Stimulated activated CD4-positive, alpha-beta T cell treated with anti-CD3 and anti-CD28 coated beads, Interleukin-15, amount 100 ng/mL, for 24 hours (primary cell): Measurements from ENCODE around the gene SYT5.
"Not testable (repeated sequence)": the region's sequence is repeated elsewhere in the genome, so short reads cannot be mapped to it uniquely, and the experiment has no call there.

Experiments
- DNase-seq: peaks from one replicate; pipeline ENCODE4 v3.0.0-alpha.2; 2020

Gene SYT5

DNA sequence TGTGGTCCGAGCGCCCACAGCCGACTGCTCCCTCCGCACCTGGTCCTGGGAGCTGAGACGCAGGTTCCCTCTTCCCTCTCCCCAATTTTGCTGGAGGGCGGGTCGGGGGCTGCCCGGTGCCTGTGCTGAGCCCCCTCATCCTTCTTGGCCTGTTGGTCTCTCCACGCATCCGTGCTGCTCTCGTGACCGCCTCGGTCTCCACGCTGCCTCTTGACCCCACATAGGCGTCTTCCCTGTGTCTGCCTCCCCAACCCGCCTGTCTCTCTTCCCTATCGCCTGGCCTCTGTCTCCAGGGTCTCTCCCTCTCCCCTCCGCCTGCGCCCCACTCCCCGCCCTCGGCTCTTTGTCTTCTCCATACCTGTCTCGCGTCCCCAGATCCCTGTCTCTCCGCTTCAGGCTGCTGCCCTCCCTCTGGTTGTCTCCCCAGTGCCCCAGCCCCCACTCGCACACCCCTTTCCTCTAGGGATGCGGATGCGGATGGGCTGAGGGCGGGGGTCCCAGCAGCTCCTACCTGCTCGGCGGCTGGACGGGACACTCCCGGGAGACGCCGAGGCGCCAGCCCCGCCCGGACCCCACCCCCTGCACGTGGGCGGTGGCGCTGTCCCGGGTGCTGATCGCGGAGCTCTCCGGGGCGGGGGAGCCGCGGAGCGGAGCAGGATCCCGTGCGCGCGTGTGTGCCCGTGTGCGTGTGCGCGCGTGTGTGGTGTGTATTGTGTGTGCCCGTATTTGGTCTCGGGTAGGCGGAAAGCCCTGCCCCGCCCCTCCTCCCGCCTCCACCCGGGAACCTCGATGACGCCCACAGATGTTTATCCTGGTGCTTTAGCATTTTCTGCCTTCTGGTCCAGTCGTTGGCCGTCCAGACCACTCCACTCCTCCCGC is at the start of gene SYT5:
Gene SYT5, minus strand, starts transcription at position 684 of the 879 bp plus-strand sequence. CDS start 1,248 bp downstream, outside the sequence.
- DNase-seq: peak; percentile 69

DNA sequence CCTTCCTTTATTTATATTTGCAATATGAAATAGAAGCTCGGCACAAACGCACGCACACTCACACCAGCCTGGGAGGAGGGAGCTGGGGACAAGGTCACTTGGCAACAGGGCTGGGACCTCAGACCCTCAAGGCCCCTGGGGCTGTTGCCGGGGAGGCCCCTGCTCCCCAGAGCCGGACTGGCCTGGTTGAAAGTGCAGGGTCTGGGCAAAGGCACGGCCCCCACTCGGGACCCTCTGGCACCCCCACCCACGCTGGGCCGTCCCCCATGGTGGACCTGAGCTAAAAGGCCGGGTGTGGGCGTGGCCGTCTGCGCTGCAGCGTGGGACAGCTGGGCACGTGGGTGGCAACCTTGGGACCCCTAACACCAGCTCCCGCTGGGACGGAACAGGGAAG is 49.7 kb upstream of the SYT5 start:
- DNase-seq: no peak

DNA sequence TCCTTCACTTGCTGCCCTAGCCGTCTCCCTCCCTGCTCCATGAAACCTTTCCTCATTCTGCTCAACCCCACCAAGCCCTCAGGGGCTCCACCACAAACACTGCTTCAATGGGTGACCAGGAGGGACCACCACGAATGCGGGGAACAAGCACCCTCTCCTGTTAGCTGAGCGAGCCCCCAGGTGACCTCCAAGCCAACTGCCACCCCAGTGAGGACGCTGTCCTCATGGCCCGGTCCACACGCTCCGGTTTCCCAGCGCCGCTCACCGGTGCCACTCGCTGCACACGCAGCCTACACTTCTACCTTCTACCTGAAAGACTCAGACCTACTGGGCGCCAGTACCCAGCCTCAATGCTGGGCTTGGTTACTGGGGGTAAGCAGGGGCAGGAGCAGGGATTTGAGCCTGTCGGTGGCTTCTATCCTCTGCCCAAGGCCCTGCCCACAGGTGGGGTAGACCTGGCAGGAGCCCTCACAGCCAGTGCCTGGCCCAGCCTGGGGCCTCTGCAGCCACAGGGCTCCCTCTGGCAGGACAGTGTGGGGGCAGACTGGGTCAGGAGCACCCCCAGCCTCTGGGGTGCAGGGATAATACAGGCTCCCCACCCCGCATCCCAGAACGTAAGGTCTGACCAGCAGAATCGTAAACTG is 49.2 kb upstream of the SYT5 start:
- no peak for DNase-seq

- DNase-seq: no peak
Observed at GRCh38 chr19:55228403-55229031, 48.4 kb upstream of the SYT5 start, which contains the start of gene TMEM86B. Gene TMEM86B (minus strand): TSS chr19:55228763. CDS start chr19:55228741, 22 bp downstream.

DNA sequence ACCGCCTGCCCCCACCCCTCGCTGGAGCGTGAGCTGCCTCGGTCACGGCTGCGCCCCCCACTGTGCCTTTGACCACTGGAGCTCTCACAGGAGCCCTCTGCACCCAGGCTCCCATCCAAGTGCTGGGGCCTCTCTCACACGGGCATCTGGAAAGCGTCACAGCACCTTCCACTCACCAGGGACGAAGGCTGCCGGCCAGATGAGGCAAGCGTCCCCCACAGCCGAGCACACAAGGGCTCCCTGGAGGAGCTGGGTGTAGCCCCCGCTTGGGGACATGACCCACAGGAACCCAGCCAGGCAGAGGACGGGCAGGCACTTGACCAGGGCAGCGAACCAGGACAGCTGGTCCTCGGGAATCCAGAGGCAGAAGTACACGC is 47.9 kb upstream of the SYT5 start:
- DNase-seq: no peak

DNA sequence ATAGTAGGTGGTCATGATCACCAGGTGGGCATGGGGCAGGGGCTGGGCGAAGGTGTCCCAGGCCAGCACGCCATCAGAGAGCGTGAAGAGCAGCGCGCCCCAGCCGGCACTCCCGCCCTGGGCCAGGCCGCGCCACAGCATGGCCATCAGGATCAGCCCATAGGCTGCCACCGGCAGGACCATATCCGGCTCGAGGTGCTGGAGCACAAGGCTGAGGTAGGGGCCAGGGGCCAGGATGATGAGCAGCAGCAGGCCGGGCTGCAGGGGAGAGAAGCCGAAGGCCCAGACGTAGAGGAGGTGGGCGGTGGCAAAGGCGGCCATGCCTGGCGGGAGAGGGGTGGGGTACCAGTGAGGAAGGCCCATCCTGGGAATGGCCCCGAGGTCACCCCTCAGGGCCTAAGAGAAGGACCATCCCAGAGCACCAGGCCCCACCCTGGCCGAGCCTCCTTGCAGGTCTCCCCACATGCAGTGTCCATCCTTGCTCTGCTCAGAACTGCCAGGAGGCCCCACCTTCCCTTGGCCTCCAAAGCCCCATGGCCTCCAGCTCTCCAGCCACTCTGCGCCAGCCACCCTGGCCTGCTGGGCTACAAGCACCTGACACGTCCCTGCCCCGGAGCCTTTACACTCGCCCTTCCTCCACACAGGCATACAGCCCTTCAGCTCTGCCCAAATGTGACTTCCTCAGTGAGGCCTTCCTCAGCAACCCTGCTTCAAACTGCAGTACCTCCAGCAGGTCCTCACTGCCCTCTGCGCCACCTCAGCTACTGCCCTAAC is 47.3 kb upstream of the SYT5 start:
- DNase-seq: no peak

DNA sequence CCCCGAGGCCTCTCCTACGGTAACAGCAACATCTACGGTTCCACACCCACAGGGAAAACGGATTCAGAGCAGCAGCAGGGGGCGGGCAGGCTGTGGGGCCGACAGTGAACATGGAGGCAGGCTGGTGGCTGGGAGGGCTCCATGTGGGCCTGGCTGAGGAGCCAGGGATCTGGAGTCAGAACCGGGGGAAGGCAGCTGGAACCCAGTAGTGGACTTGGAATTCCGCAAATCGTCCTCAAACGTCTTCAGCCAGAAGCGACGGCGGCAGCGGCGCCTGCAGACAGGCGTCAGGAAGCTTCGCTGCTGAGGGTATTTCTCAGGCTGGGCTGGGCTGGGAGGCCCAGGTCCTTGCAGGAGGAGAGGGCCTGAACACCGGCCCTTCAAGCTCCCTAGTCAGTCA is 46.7 kb upstream of the SYT5 start:
- DNase-seq: no peak

DNA sequence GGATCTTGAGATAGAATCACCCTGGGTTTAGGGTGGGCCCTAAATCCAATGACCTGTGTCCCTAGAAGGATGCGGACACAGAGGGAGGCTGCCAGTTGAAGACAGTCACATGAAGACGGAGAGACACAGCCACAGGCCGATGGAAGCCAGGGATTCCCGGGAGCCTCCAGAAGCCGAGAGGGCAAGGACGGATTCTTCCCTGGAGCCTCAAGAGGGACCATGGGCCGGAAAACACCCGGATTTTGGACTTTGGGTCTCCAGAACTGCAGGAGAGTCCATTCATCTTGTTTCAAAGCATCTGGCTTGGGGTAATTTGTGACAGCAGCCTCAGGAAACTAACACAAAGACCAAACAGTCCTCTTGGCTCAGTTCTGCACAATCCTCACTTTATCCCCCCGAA is 46.2 kb upstream of the SYT5 start:
- DNase-seq: no peak

GRCh38 chr19:55225415-55225958 is 45.4 kb upstream of the SYT5 start:
- DNase-seq: no peak

GRCh38 chr19:55224679-55225414 is 44.8 kb upstream of the SYT5 start:
- DNase-seq: not testable (repeated sequence)

GRCh38 chr19:55224038-55224665 is 44.1 kb upstream of the SYT5 start:
- no peak for DNase-seq

- DNase-seq: no peak
Observed at GRCh38 chr19:55223291-55224037, 43.4 kb upstream of the SYT5 start.

DNA sequence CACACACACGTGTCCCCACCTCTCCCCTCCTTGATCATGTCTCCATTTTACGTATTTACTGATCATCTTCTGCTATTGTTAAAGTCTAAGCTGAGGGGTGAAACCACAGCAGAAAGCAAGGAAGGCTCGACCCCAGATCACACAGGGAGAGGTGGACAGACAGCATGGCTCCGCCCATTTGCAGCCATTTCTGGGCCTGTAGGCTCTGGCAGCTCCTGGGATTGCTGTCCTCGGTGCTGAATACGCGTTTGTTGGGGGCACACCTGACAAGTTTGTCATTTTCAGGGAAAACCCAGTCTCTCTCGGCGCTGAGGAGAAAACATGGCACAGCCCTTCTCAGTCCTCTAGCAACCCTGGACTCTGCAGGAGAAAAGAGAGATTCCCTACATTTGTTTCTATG is 40.4 kb upstream of the SYT5 start:
- no peak for DNase-seq

- peak; percentile 78 for DNase-seq
Observed at GRCh38 chr19:55216461-55217198, 36.5 kb upstream of the SYT5 start.

GRCh38 chr19:55213547-55213946 is 33.5 kb upstream of the SYT5 start:
- no peak for DNase-seq

- peak; percentile 74 for DNase-seq
Observed at GRCh38 chr19:55212447-55212846, 32.4 kb upstream of the SYT5 start.

- DNase-seq: no peak
Observed at GRCh38 chr19:55209693-55210472, 29.8 kb upstream of the SYT5 start.

GRCh38 chr19:55208880-55209692 is 29.0 kb upstream of the SYT5 start, which contains the start of gene PTPRH:
Gene PTPRH (minus strand): TSS chr19:55209501. CDS start chr19:55209433, 68 bp downstream.
- DNase-seq: no peak
